ENCODE data around the gene ADAR.
A peak's percentile ranks its signal among the peaks of the same experiment; 100 is the strongest.

The ADAR gene

DNA sequence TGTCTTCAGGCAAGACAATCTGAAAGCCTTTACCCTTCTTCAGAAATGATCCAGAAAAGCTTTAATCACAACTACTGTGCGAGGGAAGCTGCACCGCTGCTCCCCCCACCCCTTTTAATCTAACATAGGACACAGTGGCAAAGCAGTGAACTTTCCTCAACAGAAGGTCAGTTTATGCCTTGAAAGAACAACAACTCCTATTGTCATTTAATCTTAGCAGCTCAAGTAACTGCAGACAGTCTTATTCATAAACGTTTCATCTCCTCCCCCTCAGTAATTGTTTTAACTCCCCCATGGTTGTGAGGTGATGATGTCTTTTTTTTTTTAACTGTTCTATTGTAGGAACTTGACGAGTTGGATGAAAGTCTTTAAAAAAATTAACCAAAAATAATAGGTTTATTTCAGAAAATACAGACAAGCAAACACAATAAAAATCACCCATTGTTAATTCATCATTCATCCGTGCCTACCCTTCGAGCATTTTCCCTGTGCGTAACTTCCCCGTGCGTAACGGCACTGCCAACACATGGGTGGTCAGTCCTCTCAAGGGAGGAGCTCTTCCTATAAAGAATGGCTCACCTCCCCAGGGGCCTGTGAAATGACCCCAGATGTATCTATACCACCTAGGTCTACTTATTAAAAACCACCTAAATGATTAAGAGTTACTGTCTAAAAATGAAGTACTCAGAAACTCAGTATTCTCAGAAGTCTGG is 3.3 kb upstream of the ADAR start:
- Histone ChIP-seq H3K27ac (ENCODE audit: low read depth, low read length) (no peak overlapping the region), H3K4me1 (ENCODE audit: control insufficient read depth, insufficient read depth, low read length) (peaks cover 7% of the 10 kb centered on the region), H3K27me3 (ENCODE audit: control insufficient read depth, insufficient read depth, low read length) (no peaks in the 10 kb centered on the region), H3K4me3 (ENCODE audit: low read length) (no peak overlapping the region), H3K9ac (ENCODE audit: low read length) (no peak overlapping the region), H3K36me3 (ENCODE audit: control insufficient read depth, insufficient read depth, low read length) (no peaks in the 10 kb centered on the region)

DNA sequence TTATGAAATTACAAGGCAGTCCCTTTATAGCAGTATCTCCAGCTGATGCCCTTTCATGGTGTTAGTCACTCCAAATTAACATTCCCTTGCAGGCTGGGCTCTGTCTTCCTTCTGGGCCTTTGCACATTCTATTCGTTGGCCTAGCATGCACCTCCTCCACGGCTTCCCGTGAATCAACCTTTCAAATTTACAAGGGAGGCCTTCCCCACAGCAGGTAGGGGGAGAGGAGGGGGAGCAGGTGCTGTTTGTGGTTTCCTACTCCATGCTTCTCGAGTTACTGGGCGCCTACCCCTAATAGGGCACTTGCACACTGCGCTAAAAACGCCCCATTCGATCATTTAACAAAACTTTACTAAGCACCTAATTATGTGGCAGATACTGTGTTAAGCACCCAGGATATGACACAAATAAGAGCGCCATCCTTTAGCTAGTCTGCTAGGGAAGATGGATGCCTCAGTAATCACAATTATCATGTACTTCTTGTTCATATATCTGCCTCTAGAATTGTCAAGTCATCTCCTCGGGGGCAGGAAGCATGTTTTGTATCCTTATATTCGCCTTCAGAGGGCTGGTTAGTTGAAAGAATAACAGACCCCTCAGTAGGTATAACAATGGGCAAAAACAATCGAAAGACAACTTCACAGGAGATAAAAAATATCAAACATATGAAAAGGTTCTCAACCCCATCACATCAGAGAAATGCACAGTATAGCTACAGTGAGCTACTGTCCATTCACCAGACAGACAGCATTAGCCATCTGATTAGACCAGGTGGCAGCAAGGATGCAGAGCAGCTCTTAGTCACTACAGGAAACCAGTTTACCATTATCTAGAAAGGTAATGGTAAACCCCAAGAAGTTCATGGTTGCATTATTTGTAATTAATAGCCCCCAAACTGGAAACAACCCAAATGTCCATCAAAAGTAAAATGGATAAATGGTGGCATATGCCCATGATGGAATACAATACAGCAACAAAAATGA is 1.7 kb upstream of the ADAR start:
- H3K9ac ChIP-seq (ENCODE audit: low read length), result no peak overlapping the region
- H3K27ac ChIP-seq (ENCODE audit: low read depth, low read length), result peak overlapping the region; percentile 93
- H3K4me1 ChIP-seq (ENCODE audit: control insufficient read depth, insufficient read depth, low read length), result peaks cover 7% of the 10 kb centered on the region
- H3K27me3 ChIP-seq (ENCODE audit: control insufficient read depth, insufficient read depth, low read length), result no peaks in the 10 kb centered on the region
- no peaks in the 10 kb centered on the region for H3K36me3 ChIP-seq (ENCODE audit: control insufficient read depth, insufficient read depth, low read length)
- no peak overlapping the region for H3K4me3 ChIP-seq (ENCODE audit: low read length)

DNA sequence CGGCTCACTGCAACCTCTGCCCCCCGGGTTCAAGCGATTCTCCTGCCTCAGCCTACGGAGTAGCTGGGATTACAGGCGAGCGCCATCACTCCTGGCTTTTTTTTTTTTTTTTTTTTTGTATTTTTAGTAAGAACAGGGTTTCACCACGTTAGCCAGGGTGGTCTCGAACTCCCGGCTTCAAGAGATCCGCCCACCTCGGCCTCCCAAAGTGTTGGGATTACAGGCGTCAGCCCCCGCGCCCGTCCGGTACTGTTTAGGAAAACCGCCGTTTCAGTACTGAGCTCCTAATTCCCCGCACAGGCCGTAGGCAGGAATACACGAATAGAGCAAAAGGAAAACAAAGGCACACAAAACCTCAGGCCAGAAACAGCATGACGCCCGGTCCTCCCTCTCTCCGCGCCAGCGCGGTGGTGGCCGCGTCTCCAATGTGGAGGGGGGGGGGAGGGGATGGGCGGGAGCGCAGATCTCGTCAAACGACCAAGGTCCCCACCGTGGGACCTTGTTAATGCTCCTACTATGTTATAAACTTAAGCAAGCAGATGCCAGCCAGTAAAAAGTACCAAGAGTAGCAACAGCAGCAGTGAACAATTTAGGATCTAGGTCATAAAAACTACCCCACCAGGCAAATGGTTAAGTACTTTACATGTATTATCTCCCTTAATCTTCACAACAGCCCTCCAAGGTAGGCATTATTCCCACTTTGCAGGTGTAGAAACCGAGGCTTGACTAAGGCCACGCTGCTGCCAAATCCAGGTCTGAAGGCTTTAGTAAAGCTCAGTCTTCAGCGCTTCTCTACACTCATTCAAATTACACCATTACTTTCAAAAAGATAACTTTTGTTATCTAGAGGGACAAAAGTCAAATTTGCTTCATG is 648 bp upstream of the ADAR start:
- H3K9ac ChIP-seq (ENCODE audit: low read length), result peak overlapping the region; percentile 75
- peak overlapping the region; percentile 88 for H3K4me3 ChIP-seq (ENCODE audit: low read length)
- no peaks in the 10 kb centered on the region for H3K27me3 ChIP-seq (ENCODE audit: control insufficient read depth, insufficient read depth, low read length)
- peak overlapping the region; percentile 93 for H3K27ac ChIP-seq (ENCODE audit: low read depth, low read length)
- H3K36me3 ChIP-seq (ENCODE audit: control insufficient read depth, insufficient read depth, low read length), result no peaks in the 10 kb centered on the region
- peaks cover 7% of the 10 kb centered on the region for H3K4me1 ChIP-seq (ENCODE audit: control insufficient read depth, insufficient read depth, low read length)

DNA sequence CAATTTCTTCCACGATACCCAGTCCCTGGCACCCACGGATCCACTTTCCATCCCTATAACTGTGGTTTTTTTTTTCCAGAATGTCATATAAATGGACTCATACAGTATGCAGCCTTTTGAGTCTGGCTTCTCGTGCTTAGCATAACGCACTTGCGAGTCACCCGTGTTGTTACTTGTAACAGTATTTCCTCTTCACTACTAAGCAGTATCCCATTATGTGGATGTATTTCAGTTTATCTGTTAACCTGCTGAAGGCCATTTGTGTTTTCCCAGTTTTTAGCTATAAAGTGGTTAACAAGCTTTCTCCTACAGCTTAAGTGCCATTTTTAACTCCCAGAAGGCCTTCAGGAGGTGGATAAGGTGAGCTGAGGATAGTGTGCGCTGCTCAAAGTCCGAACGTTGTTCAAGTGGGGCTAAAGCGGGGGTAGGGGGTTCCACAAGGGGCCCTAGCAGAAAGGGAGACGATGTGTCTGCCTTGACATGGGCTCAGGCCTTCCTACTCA is 829 bp downstream of the ADAR start:
- Histone ChIP-seq H3K4me1 (ENCODE audit: control insufficient read depth, insufficient read depth, low read length) (peaks cover 7% of the 10 kb centered on the region), H3K9ac (ENCODE audit: low read length) (peak overlapping the region; percentile 68), H3K27me3 (ENCODE audit: control insufficient read depth, insufficient read depth, low read length) (no peaks in the 10 kb centered on the region)

DNA sequence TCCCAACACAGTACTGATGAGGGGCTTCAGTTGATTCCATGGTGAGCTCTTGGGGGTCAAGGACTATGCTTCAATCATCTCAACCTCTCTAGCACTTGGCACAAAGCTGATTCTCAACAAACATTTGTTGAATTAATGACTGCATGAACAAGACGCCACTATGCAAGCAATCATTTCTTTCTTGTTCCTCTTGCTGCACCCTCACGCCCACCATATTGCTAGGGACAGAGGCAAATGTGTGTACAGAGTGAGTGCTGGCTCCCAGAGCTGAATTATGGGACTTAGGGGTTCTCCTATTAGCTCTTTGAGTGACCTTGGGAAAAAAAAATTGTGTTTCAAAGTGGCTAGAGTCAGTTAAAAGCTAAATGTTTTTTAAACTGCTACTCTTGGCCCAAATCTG is 2.5 kb downstream of the ADAR start:
- Histone ChIP-seq H3K4me1 (ENCODE audit: control insufficient read depth, insufficient read depth, low read length) (peaks cover 7% of the 10 kb centered on the region), H3K36me3 (ENCODE audit: control insufficient read depth, insufficient read depth, low read length) (peaks cover 17% of the 10 kb centered on the region), H3K9ac (ENCODE audit: low read length) (no peak overlapping the region), H3K27me3 (ENCODE audit: control insufficient read depth, insufficient read depth, low read length) (no peaks in the 10 kb centered on the region), H3K27ac (ENCODE audit: low read depth, low read length) (no peak overlapping the region), H3K4me3 (ENCODE audit: low read length) (no peak overlapping the region)

More for the DNA sequence above, 829 bp downstream of the ADAR start:
- peaks cover 2% of the 10 kb centered on the region for H3K36me3 ChIP-seq (ENCODE audit: control insufficient read depth, insufficient read depth, low read length)
- peak overlapping the region; percentile 88 for H3K4me3 ChIP-seq (ENCODE audit: low read length)
- H3K27ac ChIP-seq (ENCODE audit: low read depth, low read length), result peak overlapping the region; percentile 93

DNA sequence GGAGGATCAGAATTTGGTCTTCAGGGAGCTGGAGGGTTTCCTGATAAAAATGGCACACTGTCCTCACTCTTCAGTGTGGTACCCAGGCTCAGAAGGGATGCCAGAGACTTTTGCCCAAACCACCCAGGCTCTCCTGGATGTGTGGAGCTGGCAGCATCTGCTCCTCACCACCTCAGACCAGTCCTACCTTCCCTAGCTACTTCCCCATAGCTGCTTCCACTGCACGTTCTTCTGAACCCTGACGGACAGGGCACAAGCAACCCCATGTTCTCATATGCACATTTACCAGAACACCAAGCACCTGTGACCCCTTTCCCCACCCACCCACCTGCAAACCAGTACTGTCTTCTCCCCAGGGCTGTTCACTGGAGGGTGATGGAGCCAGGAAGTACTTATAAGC is 4.7 kb downstream of the ADAR start:
- H3K4me3 ChIP-seq (ENCODE audit: low read length), result no peak overlapping the region
- no peaks in the 10 kb centered on the region for H3K4me1 ChIP-seq (ENCODE audit: control insufficient read depth, insufficient read depth, low read length)
- no peak overlapping the region for H3K9ac ChIP-seq (ENCODE audit: low read length)
- H3K27me3 ChIP-seq (ENCODE audit: control insufficient read depth, insufficient read depth, low read length), result no peaks in the 10 kb centered on the region
- H3K36me3 ChIP-seq (ENCODE audit: control insufficient read depth, insufficient read depth, low read length), result peaks cover 24% of the 10 kb centered on the region
- no peak overlapping the region for H3K27ac ChIP-seq (ENCODE audit: low read depth, low read length)

DNA sequence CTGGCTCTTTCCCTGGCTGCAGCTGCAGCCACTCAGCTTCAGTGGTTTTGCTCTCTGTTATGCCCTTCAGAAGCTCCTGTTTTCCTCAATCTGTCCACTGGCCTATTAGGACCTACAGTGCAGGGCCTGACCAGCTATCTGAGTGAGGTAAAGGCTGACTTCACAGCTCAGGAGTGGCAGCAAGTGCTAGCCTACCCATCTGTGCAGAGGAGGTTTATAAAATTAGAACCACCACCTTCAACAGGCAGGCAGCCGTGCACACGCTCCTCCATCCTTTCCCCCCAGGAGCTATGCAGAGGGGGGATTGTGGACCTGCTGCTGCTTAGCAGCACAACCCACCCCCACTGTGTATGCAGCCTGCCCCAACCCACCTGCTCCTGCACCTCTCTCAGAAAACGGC is 8.3 kb downstream of the ADAR start:
- peaks cover 54% of the 10 kb centered on the region for H3K36me3 ChIP-seq (ENCODE audit: control insufficient read depth, insufficient read depth, low read length)
- H3K27me3 ChIP-seq (ENCODE audit: control insufficient read depth, insufficient read depth, low read length), result no peaks in the 10 kb centered on the region
- no peak overlapping the region for H3K27ac ChIP-seq (ENCODE audit: low read depth, low read length)
- no peak overlapping the region for H3K4me3 ChIP-seq (ENCODE audit: low read length)
- no peak overlapping the region for H3K9ac ChIP-seq (ENCODE audit: low read length)
- no peaks in the 10 kb centered on the region for H3K4me1 ChIP-seq (ENCODE audit: control insufficient read depth, insufficient read depth, low read length)

DNA sequence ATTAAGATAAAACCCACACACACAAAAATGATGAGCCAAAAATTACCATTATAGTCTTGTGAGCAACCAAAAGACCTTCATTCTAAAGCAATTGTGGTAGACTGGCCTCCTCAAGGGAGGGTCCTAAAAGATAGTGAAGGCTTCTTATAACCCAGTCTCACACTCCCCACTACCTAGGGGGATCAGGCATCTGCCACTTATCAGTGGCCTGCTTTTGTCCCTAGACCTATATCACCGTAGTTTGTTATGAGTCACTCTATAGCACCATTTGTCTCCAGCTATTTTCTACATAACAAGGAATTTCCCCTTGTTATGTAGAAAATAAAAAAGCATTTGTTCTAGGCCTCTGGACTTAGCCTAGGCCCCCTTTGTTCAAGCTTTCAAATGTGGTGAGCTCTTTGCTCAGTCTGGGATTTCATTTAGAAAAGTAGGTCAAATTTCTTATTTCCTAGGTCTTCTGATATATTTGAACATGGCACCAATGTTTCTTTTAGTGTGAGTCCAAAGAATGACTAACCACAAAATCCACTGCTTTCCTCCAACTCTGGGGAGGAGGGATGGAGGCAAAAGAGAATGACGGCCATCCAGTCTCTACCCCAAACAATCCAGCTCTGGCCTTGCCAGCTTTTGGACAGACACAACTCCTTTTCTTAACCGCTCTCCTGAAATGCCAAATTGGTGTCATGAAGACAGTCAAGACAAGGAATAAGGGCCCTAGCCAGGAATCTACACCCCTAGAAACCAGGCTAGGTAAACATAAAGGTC is 8.9 kb downstream of the ADAR start:
- H3K4me1 ChIP-seq (ENCODE audit: control insufficient read depth, insufficient read depth, low read length), result no peaks in the 10 kb centered on the region
- no peak overlapping the region for H3K4me3 ChIP-seq (ENCODE audit: low read length)
- H3K27ac ChIP-seq (ENCODE audit: low read depth, low read length), result no peak overlapping the region
- H3K36me3 ChIP-seq (ENCODE audit: control insufficient read depth, insufficient read depth, low read length), result peaks cover 58% of the 10 kb centered on the region
- no peak overlapping the region for H3K9ac ChIP-seq (ENCODE audit: low read length)
- H3K27me3 ChIP-seq (ENCODE audit: control insufficient read depth, insufficient read depth, low read length), result no peaks in the 10 kb centered on the region

DNA sequence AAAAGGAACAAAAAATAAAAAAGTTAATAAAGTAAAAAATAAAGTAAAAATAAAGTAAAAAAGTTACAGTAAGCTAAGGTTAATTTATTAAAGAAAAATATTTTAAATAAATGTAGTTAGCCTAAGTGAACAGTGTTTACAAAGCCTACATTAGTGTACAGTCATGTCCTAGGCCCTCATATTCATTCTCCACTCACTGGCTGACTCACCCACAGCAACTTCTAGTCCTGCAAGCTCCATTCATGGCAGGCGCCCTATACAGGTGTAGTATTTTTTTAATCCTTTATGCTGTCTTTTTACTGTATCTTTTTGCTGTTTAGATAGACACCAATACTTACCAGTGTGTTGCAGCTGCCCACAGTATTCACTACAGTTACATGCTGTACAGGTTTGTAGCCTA is 12.4 kb downstream of the ADAR start:
- Histone ChIP-seq H3K36me3 (ENCODE audit: control insufficient read depth, insufficient read depth, low read length) (peaks cover 55% of the 10 kb centered on the region), H3K4me3 (ENCODE audit: low read length) (no peak overlapping the region), H3K9ac (ENCODE audit: low read length) (no peak overlapping the region), H3K4me1 (ENCODE audit: control insufficient read depth, insufficient read depth, low read length) (no peaks in the 10 kb centered on the region), H3K27me3 (ENCODE audit: control insufficient read depth, insufficient read depth, low read length) (no peaks in the 10 kb centered on the region), H3K27ac (ENCODE audit: low read depth, low read length) (no peak overlapping the region)

DNA sequence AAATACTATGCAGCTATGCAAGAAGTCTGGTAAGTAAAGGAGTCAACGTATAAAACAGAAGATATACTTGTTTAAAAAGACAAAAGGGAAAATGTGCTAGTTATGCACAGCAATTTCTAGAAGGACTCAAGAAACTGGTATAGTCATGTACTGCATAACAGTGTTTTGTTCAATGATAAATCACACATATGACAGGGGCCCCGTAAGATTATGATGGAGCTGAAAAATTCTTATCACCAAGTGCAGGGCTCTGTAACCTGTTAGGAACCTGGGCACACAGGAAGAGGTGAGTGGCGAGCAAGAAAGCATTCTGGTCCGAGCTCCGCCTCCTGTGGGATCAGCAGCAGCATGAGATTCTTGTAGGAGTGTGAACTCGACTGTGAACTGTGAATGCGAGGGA is 13.2 kb downstream of the ADAR start:
- H3K4me1 ChIP-seq (ENCODE audit: control insufficient read depth, insufficient read depth, low read length), result no peaks in the 10 kb centered on the region
- H3K36me3 ChIP-seq (ENCODE audit: control insufficient read depth, insufficient read depth, low read length), result peaks cover 59% of the 10 kb centered on the region
- H3K9ac ChIP-seq (ENCODE audit: low read length), result no peak overlapping the region

DNA sequence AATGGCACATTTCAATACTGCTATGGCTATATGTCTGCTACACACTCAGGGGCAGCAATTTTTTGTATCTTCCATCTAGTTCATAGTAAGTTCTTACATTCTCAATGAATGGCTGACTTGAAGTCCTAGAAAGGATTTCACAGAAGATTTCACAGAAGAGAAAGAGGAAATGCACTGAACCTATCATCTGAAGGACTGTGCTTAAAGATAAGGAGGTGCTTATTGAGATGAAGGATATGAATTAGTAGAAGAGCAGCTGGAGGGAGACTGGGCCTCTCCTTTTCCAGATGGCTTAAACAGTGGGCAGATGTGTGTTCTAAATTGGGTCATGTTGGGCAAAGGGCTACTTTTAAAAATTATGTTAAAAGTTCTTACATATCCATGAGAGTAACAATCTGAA is 14.6 kb downstream of the ADAR start:
- H3K9ac ChIP-seq (ENCODE audit: low read length), result no peak overlapping the region
- peaks cover 68% of the 10 kb centered on the region for H3K36me3 ChIP-seq (ENCODE audit: control insufficient read depth, insufficient read depth, low read length)
- no peaks in the 10 kb centered on the region for H3K27me3 ChIP-seq (ENCODE audit: control insufficient read depth, insufficient read depth, low read length)
- no peaks in the 10 kb centered on the region for H3K4me1 ChIP-seq (ENCODE audit: control insufficient read depth, insufficient read depth, low read length)
- H3K27ac ChIP-seq (ENCODE audit: low read depth, low read length), result no peak overlapping the region
- H3K4me3 ChIP-seq (ENCODE audit: low read length), result no peak overlapping the region

More for the DNA sequence above, 13.2 kb downstream of the ADAR start:
- Histone ChIP-seq H3K4me3 (ENCODE audit: low read length) (no peak overlapping the region), H3K27me3 (ENCODE audit: control insufficient read depth, insufficient read depth, low read length) (no peaks in the 10 kb centered on the region), H3K27ac (ENCODE audit: low read depth, low read length) (no peak overlapping the region)
